ENCODE results near the gene SGCA.

Gene SGCA

GRCh38 chr17:50165867-50166517, at the start of gene SGCA:
SGCA (plus strand) TSS chr17:50166005; CDS start chr17:50166041, 36 bp downstream.
- DNase-seq (ENCODE audit: extremely low read depth in 1 of 2, low read depth in 1 of 2) = no peak

GRCh38 chr17:50117202-50118051, 48.4 kb upstream of the SGCA start:
- DNase-seq (ENCODE audit: extremely low read depth in 1 of 2, low read depth in 1 of 2) = peak in 1 of 2 donors; percentile 53

GRCh38 chr17:50118076-50118827, 47.6 kb upstream of the SGCA start:
- DNase-seq (ENCODE audit: extremely low read depth in 1 of 2, low read depth in 1 of 2) = no peak

- no peak for DNase-seq (ENCODE audit: extremely low read depth in 1 of 2, low read depth in 1 of 2)
Measured at GRCh38 chr17:50118828-50119218, 47.0 kb upstream of the SGCA start.

GRCh38 chr17:50120475-50121253, 45.1 kb upstream of the SGCA start:
- no peak for DNase-seq (ENCODE audit: extremely low read depth in 1 of 2, low read depth in 1 of 2)

- no peak for DNase-seq (ENCODE audit: extremely low read depth in 1 of 2, low read depth in 1 of 2)
Measured at GRCh38 chr17:50122945-50123344, 42.9 kb upstream of the SGCA start.

- DNase-seq (ENCODE audit: extremely low read depth in 1 of 2, low read depth in 1 of 2) = no peak
Measured at GRCh38 chr17:50123649-50124349, 42.0 kb upstream of the SGCA start.

- DNase-seq (ENCODE audit: extremely low read depth in 1 of 2, low read depth in 1 of 2) = no peak
Measured at GRCh38 chr17:50125420-50125997, 40.3 kb upstream of the SGCA start.

- no peak for DNase-seq (ENCODE audit: extremely low read depth in 1 of 2, low read depth in 1 of 2)
Measured at GRCh38 chr17:50127697-50128361, 38.0 kb upstream of the SGCA start.

GRCh38 chr17:50128441-50129352, 37.1 kb upstream of the SGCA start:
- DNase-seq (ENCODE audit: extremely low read depth in 1 of 2, low read depth in 1 of 2) = no peak

- no peak for DNase-seq (ENCODE audit: extremely low read depth in 1 of 2, low read depth in 1 of 2)
Measured at GRCh38 chr17:50129353-50129727, 36.5 kb upstream of the SGCA start.

- no peak for DNase-seq (ENCODE audit: extremely low read depth in 1 of 2, low read depth in 1 of 2)
Measured at GRCh38 chr17:50129728-50130558, 35.9 kb upstream of the SGCA start, which contains the start of gene SAMD14. SAMD14 (minus strand) TSS chr17:50130160; CDS start chr17:50124959, 5,201 bp downstream.

- no peak for DNase-seq (ENCODE audit: extremely low read depth in 1 of 2, low read depth in 1 of 2)
Measured at GRCh38 chr17:50130559-50131305, 35.1 kb upstream of the SGCA start.

- DNase-seq (ENCODE audit: extremely low read depth in 1 of 2, low read depth in 1 of 2) = no peak
Measured at GRCh38 chr17:50132104-50132794, 33.6 kb upstream of the SGCA start.

- no peak for DNase-seq (ENCODE audit: extremely low read depth in 1 of 2, low read depth in 1 of 2)
Measured at GRCh38 chr17:50133028-50133768, 32.6 kb upstream of the SGCA start.

Measured in activated CD8-positive, alpha-beta memory T cell treated with anti-CD3 and anti-CD28 coated beads for 1 hour (primary cell).